ENCODE measurements around the gene OSBPL2. TPM values are rescaled to one million over a fixed set of nuclear protein-coding genes. Genes with fewer than 3 reads are reported as not detected.

OSBPL2 gene
- total and polyA plus RNA-seq, 9 of the 15 experiments (the other 6 are each of a cell fraction or from before 2014, with no cell fraction given): 2.5 to 25.6 (median 14.1) TPM

DNA sequence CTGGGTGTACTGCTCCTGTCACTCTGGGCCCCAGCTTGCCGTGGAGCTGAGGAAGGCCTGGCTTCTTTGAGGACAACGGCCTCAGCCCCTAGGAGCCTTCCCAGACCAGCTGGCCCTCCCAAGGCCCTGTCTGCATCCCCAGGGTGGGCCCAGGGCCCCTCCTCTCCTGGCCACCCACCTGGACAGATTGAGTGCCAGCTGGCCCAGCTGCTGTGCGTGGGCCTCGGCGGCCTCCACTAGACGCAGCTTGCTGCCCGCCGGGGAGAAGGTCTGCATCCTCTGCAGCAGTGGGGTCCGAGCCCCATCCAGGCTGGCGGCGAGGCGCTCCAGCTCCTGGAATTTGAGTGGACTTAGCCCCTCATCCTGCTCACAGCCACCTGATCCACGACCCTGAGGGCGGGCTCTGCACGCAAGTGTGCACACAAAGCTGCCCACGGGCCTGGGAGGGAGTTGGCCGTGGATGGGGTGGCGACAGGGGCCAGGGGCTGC lies 78.9 kb downstream of the OSBPL2 start:
- Histone ChIP-seq H3K4me1 (replicated peaks in 1 of 2; ENCODE audit: control insufficient read depth in 2 of 2, insufficient read depth in 2 of 2, low read length in 2 of 2) (peaks cover 2 to 46% of the 10 kb centered on the region in 2 experiments; a peak in 2 of 5 replicates), H3K9me1 (ENCODE audit: control insufficient read depth, insufficient read depth, low read length) (peaks cover 3% of the 10 kb centered on the region), H4K20me1 (replicated peaks; ENCODE audit: control insufficient read depth, insufficient read depth, low read length) (no peaks in the 10 kb centered on the region), H2AFZ (ENCODE audit: low read depth, low read length) (no peak overlapping the region), H3K4me3 (no peak overlapping the region), H3K9me3 (replicated peaks; ENCODE audit: control insufficient read depth, insufficient read depth, low read depth, low read length) (no peaks in the 10 kb centered on the region), H3K79me2 (ENCODE audit: control insufficient read depth, insufficient read depth, low read length) (no peaks in the 10 kb centered on the region), H3K9ac (ENCODE audit: insufficient read depth in 1 of 2, low read depth in 2 of 2, low read length in 2 of 2) (no peak overlapping the region), H3K27ac (ENCODE audit: extremely low read depth, low read depth, low read length) (no peak overlapping the region), H3K27me3 (ENCODE audit: control insufficient read depth in 2 of 2, insufficient read depth in 2 of 2, low read length in 2 of 2) (no peaks in the 10 kb centered on the region), H3K36me3 (ENCODE audit: control insufficient read depth, insufficient read depth, low read length) (peaks cover 86% of the 10 kb centered on the region; the same call in 2 of the 3 replicates), H3K4me2 (ENCODE audit: insufficient read depth, low read length) (no peak overlapping the region)
- intact Hi-C loops (cut with micrococcal nuclease): no loop called here
- no peak for TF ChIP-seq LEF1 (IDR thresholded peaks at IDR 0.05)
- TF ChIP-seq EHMT2 (IDR thresholded peaks at IDR 0.05): no peak
- no peak for TF ChIP-seq BRD4 (IDR thresholded peaks at IDR 0.05)
- no peak for TF ChIP-seq MEF2A (IDR thresholded peaks at IDR 0.05; ENCODE audit: control insufficient read depth, low read depth, low read length)
- TF ChIP-seq ZNF174 (CRISPR knock-in tag; IDR thresholded peaks at IDR 0.05): no peak
- TF ChIP-seq, protein P1, sequence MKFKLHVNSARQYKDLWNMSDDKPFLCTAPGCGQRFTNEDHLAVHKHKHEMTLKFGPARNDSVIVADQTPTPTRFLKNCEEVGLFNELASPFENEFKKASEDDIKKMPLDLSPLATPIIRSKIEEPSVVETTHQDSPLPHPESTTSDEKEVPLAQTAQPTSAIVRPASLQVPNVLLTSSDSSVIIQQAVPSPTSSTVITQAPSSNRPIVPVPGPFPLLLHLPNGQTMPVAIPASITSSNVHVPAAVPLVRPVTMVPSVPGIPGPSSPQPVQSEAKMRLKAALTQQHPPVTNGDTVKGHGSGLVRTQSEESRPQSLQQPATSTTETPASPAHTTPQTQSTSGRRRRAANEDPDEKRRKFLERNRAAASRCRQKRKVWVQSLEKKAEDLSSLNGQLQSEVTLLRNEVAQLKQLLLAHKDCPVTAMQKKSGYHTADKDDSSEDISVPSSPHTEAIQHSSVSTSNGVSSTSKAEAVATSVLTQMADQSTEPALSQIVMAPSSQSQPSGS (CRISPR knock-in tag; IDR thresholded peaks at IDR 0.05): no peak
- TF ChIP-seq TEAD2 (tag; IDR thresholded peaks at IDR 0.05): no peak
- no peak for TF ChIP-seq BACH1 (tag; IDR thresholded peaks at IDR 0.05)
- TF ChIP-seq WHSC1 (IDR thresholded peaks at IDR 0.05; ENCODE audit: low read length): no peak
- no peak for TF ChIP-seq ZNF589 (CRISPR knock-in tag; IDR thresholded peaks at IDR 0.05; ENCODE audit: low read depth)
- TF ChIP-seq ZNF175 (CRISPR knock-in tag; IDR thresholded peaks at IDR 0.05; ENCODE audit: low read depth): no peak
- POLR2A ChIA-PET: interaction anchor here (1.6 to 3.1 kb wide), 2 partner anchors 11 to 41 kb away, joined by 4 to 19 read pairs; no protein-coding TSS in a partner anchor
- DNase-seq (ENCODE audit: extremely low read depth in 1 of 4, low spot score in 3 of 4) (no peak), FAIRE-seq (no peak), ATAC-seq (no peak)
- in situ Hi-C loops (cut with MboI): no loop called here
- no TSS peak for BruUV-seq (replicated peaks)
- CTCF ChIA-PET (ENCODE audit: low intra/inter-chr PET ratio): no interaction called here
- WGBS (ENCODE audit: insufficient coverage, low coverage, missing lambda C conversion rate): 88% methylated on average over 14 of the region's 18 CpGs

Data from K562 (cell line).